ENCODE data around the gene SLC22A5. TPM values are rescaled to one million over a fixed set of nuclear protein-coding genes. Genes with fewer than 3 reads are reported as not detected.

The SLC22A5 gene
- total and polyA plus RNA-seq, 9 of the 15 experiments (the other 6 are each of a cell fraction or from before 2014, with no cell fraction given): 3.0 to 16.6 (median 8.3) TPM

DNA sequence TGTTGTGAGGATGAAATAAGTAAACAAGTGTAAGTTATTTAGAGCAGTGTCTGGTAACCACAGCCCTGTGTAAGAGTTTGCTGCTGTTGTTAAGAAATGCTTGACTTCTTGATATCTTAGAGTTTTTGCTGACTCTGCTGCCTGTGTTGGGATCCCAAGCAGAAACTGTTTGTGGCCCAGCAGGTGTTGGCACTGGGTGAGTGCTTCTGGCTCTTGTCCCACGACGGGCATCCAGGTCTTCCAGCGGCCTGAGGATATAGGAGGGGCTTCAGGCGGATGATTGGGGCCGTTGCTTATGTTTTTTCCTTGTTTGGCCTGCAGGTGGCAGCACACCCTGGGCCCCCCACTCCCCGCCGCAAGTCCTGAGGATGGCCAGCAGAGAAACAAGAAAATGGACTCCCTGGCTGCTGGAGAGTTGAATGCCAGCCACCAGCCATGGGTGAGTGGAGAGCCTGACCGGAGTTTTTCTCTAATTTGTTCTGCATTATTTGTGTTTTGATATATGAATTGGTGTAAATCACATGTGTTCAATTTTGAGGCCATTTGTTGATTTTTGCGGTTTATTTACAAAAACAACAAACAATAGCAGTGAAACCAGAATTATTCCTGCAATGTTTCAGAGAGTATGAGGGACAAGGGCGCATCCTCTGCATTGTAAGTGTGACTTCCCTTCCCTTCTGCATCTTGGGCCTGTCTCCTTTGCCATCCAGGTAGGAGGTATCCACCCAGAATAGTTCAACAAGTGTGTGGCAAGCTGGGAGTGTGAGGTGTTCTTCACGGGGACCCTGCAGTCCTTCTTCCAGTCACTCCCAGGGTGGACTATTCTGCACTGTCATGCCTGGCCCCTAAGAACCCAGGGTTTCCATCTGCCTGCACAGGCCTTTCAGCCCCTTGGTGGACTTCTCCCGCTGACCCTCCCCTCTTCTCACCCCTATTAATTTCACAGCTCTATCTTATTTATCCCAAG lies 50.3 kb downstream of the SLC22A5 start:
- intact Hi-C loops (cut with micrococcal nuclease) (loop anchor here (1.0 kb wide), 2 partner anchors 78 to 82 kb away; no protein-coding TSS in a partner anchor), in situ Hi-C loops (cut with MboI) (loop anchor here (5.0 kb wide), 1 partner anchor 38 kb away; no protein-coding TSS in a partner anchor)
- H3K4me2 ChIP-seq (ENCODE audit: insufficient read depth, low read length): peak overlapping the region; percentile 61
- H3K9ac ChIP-seq (ENCODE audit: insufficient read depth in 1 of 2, low read depth in 2 of 2, low read length in 2 of 2): peak overlapping the region; percentile 16 to 59; a peak in 2 of 4 replicates
- CTCF ChIA-PET (ENCODE audit: low intra/inter-chr PET ratio): interaction anchor here (0.6 to 1.9 kb wide), 6 partner anchors 9 to 1157 kb away, joined by 3 to 10 read pairs (median 4); partner anchors contain the start of gene IRF1
- peaks cover 22 to 50% of the 10 kb centered on the region in 2 experiments for H3K4me1 ChIP-seq (replicated peaks in 1 of 2; ENCODE audit: control insufficient read depth in 2 of 2, insufficient read depth in 2 of 2, low read length in 2 of 2)
- H3K27ac ChIP-seq (ENCODE audit: extremely low read depth, low read depth, low read length): peak overlapping the region; percentile 42; the same call in 2 of the 3 replicates
- H3K36me3 ChIP-seq (ENCODE audit: control insufficient read depth, insufficient read depth, low read length): no peaks in the 10 kb centered on the region
- 14% methylated on average over 12 of the region's 12 CpGs for WGBS (ENCODE audit: insufficient coverage, low coverage, missing lambda C conversion rate)
- H3K27me3 ChIP-seq (ENCODE audit: control insufficient read depth in 2 of 2, insufficient read depth in 2 of 2, low read length in 2 of 2): no peaks in the 10 kb centered on the region
- no peaks in the 10 kb centered on the region for H3K9me3 ChIP-seq (replicated peaks; ENCODE audit: control insufficient read depth, insufficient read depth, low read depth, low read length)
- FAIRE-seq: peak; percentile 89
- peaks cover 2% of the 10 kb centered on the region for H3K9me1 ChIP-seq (ENCODE audit: control insufficient read depth, insufficient read depth, low read length)
- peak; percentile 85 to 89 (median 88) for DNase-seq (ENCODE audit: extremely low read depth in 1 of 4, low spot score in 3 of 4)
- no peaks in the 10 kb centered on the region for H4K20me1 ChIP-seq (replicated peaks; ENCODE audit: control insufficient read depth, insufficient read depth, low read length)
- BruUV-seq (replicated peaks): TSS peak; percentile 48
- POLR2A ChIA-PET: interaction anchor here (0.5 to 1.3 kb wide), 11 partner anchors 16 to 144 kb away, joined by 3 to 7 read pairs (median 4); no protein-coding TSS in a partner anchor
- peak; percentile 81 for ATAC-seq
- H2AFZ ChIP-seq (ENCODE audit: low read depth, low read length): peak overlapping the region; percentile 88
- H3K4me3 ChIP-seq: no peak overlapping the region
- no peaks in the 10 kb centered on the region for H3K79me2 ChIP-seq (ENCODE audit: control insufficient read depth, insufficient read depth, low read length)
- no peak for TF ChIP-seq ZNF3 (CRISPR knock-in tag; IDR thresholded peaks at IDR 0.05)
- TF ChIP-seq YBX1 (IDR thresholded peaks at IDR 0.05): no peak
- TF ChIP-seq POLR2G (IDR thresholded peaks at IDR 0.05; ENCODE audit: low read depth, low read length): peak; percentile 29; the same call in 1 of the 2 replicates
- TF ChIP-seq SIN3B (IDR thresholded peaks at IDR 0.05; ENCODE audit: low read depth): no peak
- TF ChIP-seq, protein P1, sequence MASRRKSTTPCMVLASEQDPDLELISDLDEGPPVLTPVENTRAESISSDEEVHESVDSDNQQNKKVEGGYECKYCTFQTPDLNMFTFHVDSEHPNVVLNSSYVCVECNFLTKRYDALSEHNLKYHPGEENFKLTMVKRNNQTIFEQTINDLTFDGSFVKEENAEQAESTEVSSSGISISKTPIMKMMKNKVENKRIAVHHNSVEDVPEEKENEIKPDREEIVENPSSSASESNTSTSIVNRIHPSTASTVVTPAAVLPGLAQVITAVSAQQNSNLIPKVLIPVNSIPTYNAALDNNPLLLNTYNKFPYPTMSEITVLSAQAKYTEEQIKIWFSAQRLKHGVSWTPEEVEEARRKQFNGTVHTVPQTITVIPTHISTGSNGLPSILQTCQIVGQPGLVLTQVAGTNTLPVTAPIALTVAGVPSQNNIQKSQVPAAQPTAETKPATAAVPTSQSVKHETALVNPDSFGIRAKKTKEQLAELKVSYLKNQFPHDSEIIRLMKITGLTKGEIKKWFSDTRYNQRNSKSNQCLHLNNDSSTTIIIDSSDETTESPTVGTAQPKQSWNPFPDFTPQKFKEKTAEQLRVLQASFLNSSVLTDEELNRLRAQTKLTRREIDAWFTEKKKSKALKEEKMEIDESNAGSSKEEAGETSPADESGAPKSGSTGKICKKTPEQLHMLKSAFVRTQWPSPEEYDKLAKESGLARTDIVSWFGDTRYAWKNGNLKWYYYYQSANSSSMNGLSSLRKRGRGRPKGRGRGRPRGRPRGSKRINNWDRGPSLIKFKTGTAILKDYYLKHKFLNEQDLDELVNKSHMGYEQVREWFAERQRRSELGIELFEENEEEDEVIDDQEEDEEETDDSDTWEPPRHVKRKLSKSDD (conservative IDR thresholded peaks at IDR 0.05; ENCODE audit: low read length): 0 out of 2 replicates have a peak, but pooled peaks have one; percentile 51
- TF ChIP-seq, protein P2, sequence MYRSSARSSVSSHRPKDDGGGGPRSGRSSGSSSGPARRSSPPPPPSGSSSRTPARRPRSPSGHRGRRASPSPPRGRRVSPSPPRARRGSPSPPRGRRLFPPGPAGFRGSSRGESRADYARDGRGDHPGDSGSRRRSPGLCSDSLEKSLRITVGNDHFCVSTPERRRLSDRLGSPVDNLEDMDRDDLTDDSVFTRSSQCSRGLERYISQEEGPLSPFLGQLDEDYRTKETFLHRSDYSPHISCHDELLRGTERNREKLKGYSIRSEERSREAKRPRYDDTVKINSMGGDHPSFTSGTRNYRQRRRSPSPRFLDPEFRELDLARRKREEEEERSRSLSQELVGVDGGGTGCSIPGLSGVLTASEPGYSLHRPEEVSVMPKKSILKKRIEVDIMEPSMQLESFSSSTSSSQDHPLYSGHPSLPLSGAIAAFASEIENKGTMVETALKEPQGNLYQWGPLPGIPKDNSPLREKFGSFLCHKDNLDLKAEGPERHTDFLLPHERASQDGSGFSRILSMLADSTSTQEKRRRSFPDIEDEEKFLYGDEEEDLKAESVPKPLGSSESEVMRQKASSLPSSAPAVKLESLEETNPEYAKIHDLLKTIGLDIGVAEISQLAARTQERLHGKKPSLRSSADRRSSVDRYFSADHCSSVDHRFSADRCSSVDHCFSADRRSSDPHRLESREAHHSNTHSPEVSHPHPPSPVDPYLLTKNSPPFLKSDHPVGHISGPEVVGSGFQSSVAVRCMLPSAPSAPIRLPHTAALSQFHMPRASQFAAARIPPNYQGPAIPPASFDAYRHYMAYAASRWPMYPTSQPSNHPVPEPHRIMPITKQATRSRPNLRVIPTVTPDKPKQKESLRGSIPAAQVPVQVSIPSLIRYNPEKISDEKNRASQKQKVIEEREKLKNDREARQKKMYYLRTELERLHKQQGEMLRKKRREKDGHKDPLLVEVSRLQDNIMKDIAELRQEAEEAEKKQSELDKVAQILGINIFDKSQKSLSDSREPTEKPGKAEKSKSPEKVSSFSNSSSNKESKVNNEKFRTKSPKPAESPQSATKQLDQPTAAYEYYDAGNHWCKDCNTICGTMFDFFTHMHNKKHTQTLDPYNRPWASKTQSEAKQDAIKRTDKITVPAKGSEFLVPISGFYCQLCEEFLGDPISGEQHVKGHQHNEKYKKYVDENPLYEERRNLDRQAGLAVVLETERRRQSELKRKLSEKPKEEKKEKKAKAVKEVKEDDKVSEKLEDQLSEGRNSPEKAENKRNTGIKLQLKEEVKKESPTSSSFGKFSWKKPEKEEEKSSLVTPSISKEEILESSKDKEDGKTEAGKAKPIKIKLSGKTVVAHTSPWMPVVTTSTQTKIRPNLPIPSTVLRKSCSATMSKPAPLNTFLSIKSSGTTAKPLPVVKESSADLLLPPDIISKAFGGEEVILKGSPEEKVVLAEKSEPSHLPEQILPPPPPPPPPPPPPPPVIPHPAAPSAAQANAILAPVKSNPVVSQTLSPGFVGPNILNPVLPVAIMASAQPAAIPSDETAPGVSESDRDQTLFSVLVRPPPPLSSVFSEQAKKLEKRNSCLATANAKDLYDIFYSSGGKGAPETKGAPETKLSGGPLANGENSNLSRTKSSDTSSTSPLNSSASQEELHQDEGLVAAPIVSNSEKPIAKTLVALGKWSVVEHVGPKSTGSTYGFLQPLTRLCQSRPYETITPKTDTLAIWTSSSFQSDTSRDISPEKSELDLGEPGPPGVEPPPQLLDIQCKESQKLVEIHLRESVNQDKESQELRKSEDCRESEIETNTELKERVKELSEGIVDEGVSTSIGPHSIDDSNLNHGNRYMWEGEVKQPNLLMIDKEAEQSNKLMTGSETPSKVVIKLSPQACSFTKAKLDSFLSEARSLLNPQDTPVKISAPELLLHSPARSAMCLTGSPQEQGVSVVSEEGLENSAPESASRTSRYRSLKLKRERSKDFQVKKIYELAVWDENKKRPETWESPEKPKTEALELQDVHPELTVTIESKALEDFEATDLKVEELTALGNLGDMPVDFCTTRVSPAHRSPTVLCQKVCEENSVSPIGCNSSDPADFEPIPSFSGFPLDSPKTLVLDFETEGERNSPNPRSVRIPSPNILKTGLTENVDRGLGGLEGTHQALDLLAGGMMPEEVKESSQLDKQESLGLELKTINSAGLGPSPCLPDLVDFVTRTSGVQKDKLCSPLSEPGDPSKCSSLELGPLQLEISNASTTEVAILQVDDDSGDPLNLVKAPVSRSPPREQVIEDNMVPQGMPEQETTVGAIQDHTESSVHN (IDR thresholded peaks at IDR 0.05; ENCODE audit: borderline replicate concordance in 1 of 2, low read depth in 1 of 2): no peak
- TF ChIP-seq NEUROD1 (IDR thresholded peaks at IDR 0.05; ENCODE audit: borderline replicate concordance, low read depth, low read length, partially characterized antibody): no peak
- peak; percentile 90 for TF ChIP-seq ZBTB7A (IDR thresholded peaks at IDR 0.05; ENCODE audit: borderline replicate concordance, control insufficient read depth, low read depth, low read length)
